GM18505 (cell line): ENCODE measurements around the gene GSTM3.
"Not testable (repeated sequence)": the region's sequence is repeated elsewhere in the genome, so short reads cannot be mapped to it uniquely, and the experiment has no call there.

ENCODE experiments used
- ATAC-seq: cut with Tn5 transposase; IDR thresholded peaks from one replicate; pipeline ENCODE4 v1.9.1; 2021; ENCODE audit not compliant: unreplicated experiment
- POLR2A ChIP-seq: IDR thresholded peaks from 4 replicates; pipeline ENCODE4 v1.6.1; 2011; ENCODE audit warnings: borderline replicate concordance; ENCODE audit not compliant: insufficient read depth, insufficient read length; ENCODE audit errors: extremely low read depth

GSTM3 gene

GRCh38 chr1:109771712-109772657 lies 31.1 kb upstream of the GSTM3 start:
- no peak for ATAC-seq
- no peak for TF ChIP-seq POLR2A

- no peak for TF ChIP-seq POLR2A
- ATAC-seq = no peak
These were observed 29.7 kb upstream of the GSTM3 start for GRCh38 chr1:109770331-109771095.

- ATAC-seq = no peak
- TF ChIP-seq POLR2A = no peak
These were observed 28.7 kb upstream of the GSTM3 start for GRCh38 chr1:109769330-109770078.

GRCh38 chr1:109768820-109769219 lies 28.0 kb upstream of the GSTM3 start:
- ATAC-seq = no peak

GRCh38 chr1:109768335-109768650 lies 27.5 kb upstream of the GSTM3 start:
- TF ChIP-seq POLR2A = no peak
- ATAC-seq = no peak

More at GRCh38 chr1:109768820-109769219, 28.0 kb upstream of the GSTM3 start:
- no peak for TF ChIP-seq POLR2A

GRCh38 chr1:109767637-109768334 lies 26.9 kb upstream of the GSTM3 start:
- no peak for ATAC-seq
- TF ChIP-seq POLR2A = no peak

GRCh38 chr1:109766991-109767636 lies 26.3 kb upstream of the GSTM3 start:
- ATAC-seq = not testable (repeated sequence)

GRCh38 chr1:109765896-109766615 lies 25.2 kb upstream of the GSTM3 start:
- ATAC-seq = no peak
- TF ChIP-seq POLR2A = no peak

- no peak for ATAC-seq
These were observed 24.6 kb upstream of the GSTM3 start for GRCh38 chr1:109765483-109765815.

GRCh38 chr1:109764561-109765482 lies 24.0 kb upstream of the GSTM3 start:
- TF ChIP-seq POLR2A = no peak
- ATAC-seq = no peak

More at GRCh38 chr1:109765483-109765815, 24.6 kb upstream of the GSTM3 start:
- TF ChIP-seq POLR2A = no peak
